Glomerular visceral epithelial cell (primary cell): ENCODE results near the gene KBTBD12.

ENCODE experiments used
- DNase-seq: peaks from one replicate; pipeline ENCODE4 v3.0.0-alpha.2; 2016; ENCODE audit errors: extremely low spot score

Gene KBTBD12

GRCh38 chr3:128012050-128012449 is 97.0 kb downstream of the KBTBD12 start:
- DNase-seq, result no peak

- no peak for DNase-seq
Observed at GRCh38 chr3:128014548-128014947, 99.5 kb downstream of the KBTBD12 start.

GRCh38 chr3:128016502-128016901 is 101.5 kb downstream of the KBTBD12 start:
- DNase-seq, result no peak

- no peak for DNase-seq
Observed at GRCh38 chr3:128021768-128022372, 106.8 kb downstream of the KBTBD12 start.

GRCh38 chr3:128033102-128033501 is 118.1 kb downstream of the KBTBD12 start:
- no peak for DNase-seq

DNA sequence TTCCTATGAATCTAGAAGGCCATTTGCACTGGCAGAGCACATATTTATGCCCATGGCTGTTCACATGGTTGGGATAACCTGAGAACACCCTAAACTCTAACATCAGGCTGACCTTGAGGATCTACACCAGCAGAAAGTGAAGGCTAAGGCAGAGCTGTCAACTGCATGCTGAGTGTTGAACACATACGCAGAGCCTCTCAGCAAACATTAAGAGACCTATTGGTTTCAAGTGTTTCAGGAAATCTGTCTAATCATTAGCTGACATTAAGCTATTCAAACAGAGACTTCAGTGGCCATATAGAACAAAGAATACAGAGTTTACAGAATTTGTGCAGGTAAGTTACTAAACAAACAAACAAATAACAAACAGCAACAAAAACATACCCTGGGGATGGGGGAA is 121.1 kb downstream of the KBTBD12 start:
- DNase-seq, result no peak
